Measurements from ENCODE around the gene MRPL54. TPM values are rescaled to one million over a fixed set of nuclear protein-coding genes. Genes with fewer than 3 reads are reported as not detected.

MRPL54 gene
- total and polyA plus RNA-seq, 9 donors, result 14.5 to 113 (median 64.4) TPM

DNA sequence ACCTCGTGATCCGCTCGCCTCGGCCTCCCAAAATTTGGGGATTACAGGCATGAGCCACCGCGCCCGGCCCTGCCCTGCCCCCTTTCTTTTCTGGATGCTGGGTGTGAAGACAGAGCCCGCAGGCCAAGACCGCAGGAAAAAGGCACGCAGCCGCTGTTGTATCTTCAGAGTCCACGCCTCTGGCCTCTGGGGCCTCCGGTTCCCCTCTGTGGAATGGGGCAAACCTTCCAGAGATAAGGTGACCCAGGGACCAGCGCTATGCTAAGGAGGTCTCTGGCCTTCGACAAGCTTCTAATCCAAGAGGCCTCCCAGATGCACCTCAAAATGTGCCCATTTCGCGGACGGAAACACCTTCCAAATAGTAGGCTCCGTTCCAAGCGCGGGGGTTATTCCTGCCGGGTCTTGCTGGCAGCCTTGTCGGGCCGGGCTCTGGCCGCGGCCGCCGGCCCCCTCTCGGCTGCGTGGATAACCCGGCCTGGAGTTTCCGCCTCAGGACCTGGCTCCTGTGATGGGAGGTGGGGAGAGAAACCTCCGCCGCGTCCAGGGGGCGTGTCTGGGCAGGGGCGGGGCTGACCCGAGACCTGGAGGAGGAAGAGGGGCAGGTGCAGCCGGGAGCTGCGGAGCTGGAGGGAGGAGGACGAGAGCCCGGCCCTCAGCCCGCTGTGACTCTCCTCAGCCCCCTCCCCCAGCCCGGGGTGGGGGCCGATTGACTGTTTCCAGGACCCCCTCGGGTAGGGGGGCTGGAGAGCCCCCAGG lies 41.2 kb upstream of the MRPL54 start:
- H3K27me3 ChIP-seq, result peaks cover 2% of the 10 kb centered on the region
- intact Hi-C loops (cut with DNase I), result no loop called here
- WGBS, 3 donors, result 13 to 24% (median 18%) methylated on average over 29 to 46 of the region's 46 CpGs
- DNase-seq, result peak; percentile 55 to 83 (median 68)
- peak overlapping the region; percentile 14 for H3K4me3 ChIP-seq
- no peak for TF ChIP-seq EP300 (IDR thresholded peaks at IDR 0.05)
- no peak for TF ChIP-seq CTCF (IDR thresholded peaks at IDR 0.05)
- peak; percentile 29 for TF ChIP-seq POLR2A (IDR thresholded peaks at IDR 0.05)
- H3K27ac ChIP-seq, result no peak overlapping the region
- H3K36me3 ChIP-seq, result no peaks in the 10 kb centered on the region
- H3K4me1 ChIP-seq (ENCODE audit: insufficient read depth), result no peaks in the 10 kb centered on the region
- no peaks in the 10 kb centered on the region for H3K9me3 ChIP-seq

GRCh38 chr19:3721887-3722442 lies 40.5 kb upstream of the MRPL54 start:
- Histone ChIP-seq H3K27ac (no peak overlapping the region), H3K36me3 (no peaks in the 10 kb centered on the region), H3K4me1 (ENCODE audit: insufficient read depth) (no peaks in the 10 kb centered on the region), H3K27me3 (peaks cover 2% of the 10 kb centered on the region), H3K4me3 (peak overlapping the region; percentile 14), H3K9me3 (no peaks in the 10 kb centered on the region)
- 1 to 2% (median 2%) methylated on average over 26 of the region's 26 CpGs for WGBS, 3 donors
- intact Hi-C loops (cut with DNase I), result no loop called here
- no peak for DNase-seq
- TF ChIP-seq EP300 (IDR thresholded peaks at IDR 0.05) (no peak), POLR2A (IDR thresholded peaks at IDR 0.05) (no peak), CTCF (IDR thresholded peaks at IDR 0.05) (no peak)

DNA sequence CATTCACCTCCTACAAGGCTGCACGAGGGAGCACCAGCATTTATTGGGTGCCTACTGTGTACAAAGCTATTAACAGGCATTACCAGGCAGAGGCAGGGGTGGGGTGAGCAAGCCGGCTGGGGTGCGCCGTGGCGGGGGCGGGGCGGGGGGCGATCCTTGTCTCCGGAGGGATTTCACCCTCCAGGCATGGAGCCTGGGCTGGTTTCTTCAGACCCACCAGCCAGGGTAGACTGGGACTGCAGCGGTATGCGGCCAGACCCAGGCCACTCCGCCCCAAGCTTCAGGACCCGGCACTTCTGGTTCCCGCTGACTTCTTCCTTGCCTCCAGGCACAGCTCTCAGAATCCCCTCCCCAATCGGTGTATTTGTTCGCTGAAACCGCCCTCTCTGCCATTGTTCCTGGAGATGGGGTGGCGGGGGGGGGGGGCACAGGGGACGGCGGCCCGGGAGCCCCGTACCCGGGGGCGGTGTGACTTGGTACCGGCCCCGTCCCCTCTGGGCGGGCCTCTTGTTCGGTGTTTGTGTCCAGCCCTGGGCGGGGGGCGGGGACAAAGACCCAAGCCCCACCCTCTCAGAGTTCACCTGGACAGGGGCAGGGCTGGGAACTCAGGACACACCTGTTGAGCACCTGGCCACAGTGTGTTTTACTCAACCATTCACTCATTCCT lies 39.9 kb upstream of the MRPL54 start:
- intact Hi-C loops (cut with DNase I), result no loop called here
- no peak for TF ChIP-seq POLR2A (IDR thresholded peaks at IDR 0.05)
- TF ChIP-seq EP300 (IDR thresholded peaks at IDR 0.05), result no peak
- no peak for TF ChIP-seq CTCF (IDR thresholded peaks at IDR 0.05)
- no peak for DNase-seq
- no peaks in the 10 kb centered on the region for H3K4me1 ChIP-seq (ENCODE audit: insufficient read depth)
- H3K27me3 ChIP-seq, result peaks cover 2% of the 10 kb centered on the region
- H3K4me3 ChIP-seq, result peak overlapping the region; percentile 14
- H3K9me3 ChIP-seq, result no peaks in the 10 kb centered on the region
- no peak overlapping the region for H3K27ac ChIP-seq
- 1 to 7% (median 2%) methylated on average over 26 to 30 of the region's 30 CpGs for WGBS, 3 donors
- H3K36me3 ChIP-seq, result no peaks in the 10 kb centered on the region

GRCh38 chr19:3723110-3723488 lies 39.4 kb upstream of the MRPL54 start:
- H3K36me3 ChIP-seq, result no peaks in the 10 kb centered on the region
- no peak overlapping the region for H3K4me3 ChIP-seq
- no peaks in the 10 kb centered on the region for H3K9me3 ChIP-seq
- no peak for TF ChIP-seq POLR2A (IDR thresholded peaks at IDR 0.05)
- no peak for TF ChIP-seq EP300 (IDR thresholded peaks at IDR 0.05)
- no peak for TF ChIP-seq CTCF (IDR thresholded peaks at IDR 0.05)
- WGBS, 3 donors, result 68 to 71% (median 68%) methylated on average over 5 of the region's 5 CpGs
- DNase-seq, result no peak
- intact Hi-C loops (cut with DNase I), result no loop called here
- no peak overlapping the region for H3K27ac ChIP-seq
- no peaks in the 10 kb centered on the region for H3K4me1 ChIP-seq (ENCODE audit: insufficient read depth)
- H3K27me3 ChIP-seq, result peaks cover 2% of the 10 kb centered on the region

All from ovary (tissue), 9 donors.